Left lung (tissue), 10 donors: Measurements from ENCODE around the gene WDR88. TPM values are rescaled to one million over a fixed set of nuclear protein-coding genes. Genes with fewer than 3 reads are reported as not detected.

Source experiments
- ATAC-seq: fragments of 200-7000 bp; cut with Tn5 transposase; one replicate; pipeline ENCODE4 v1.9.1; 2020; ENCODE audit warnings: moderate library complexity
- DNase-seq, 4 donors: peaks; one replicate each; pipeline ENCODE4 v3.0.0-alpha.2; 2013 to 2020
- H3K27ac ChIP-seq, 2 donors: fragments of 200-600 bp; sonication (generic) in 1 of 2; one replicate each; pipeline versions ENCODE4 v1.5.0 to v1.8.0; 2020 to 2021
- H3K27me3 ChIP-seq, 2 donors: fragments of 200-600 bp; sonication (generic) in 1 of 2; one replicate each; pipeline versions ENCODE4 v1.5.0 to v1.8.0; 2020 to 2021
- H3K36me3 ChIP-seq, 2 donors: fragments of 200-600 bp; sonication (generic) in 1 of 2; one replicate each; pipeline versions ENCODE4 v1.5.0 to v1.8.0; 2020 to 2021
- H3K4me1 ChIP-seq, 2 donors: fragments of 200-600 bp; one replicate each; pipeline ENCODE4 v1.8.0; 2021
- H3K4me3 ChIP-seq, 2 donors: fragments of 200-600 bp; sonication (generic) in 1 of 2; one replicate each; pipeline versions ENCODE4 v1.5.0 to v1.8.0; 2020 to 2021; ENCODE audit warnings: mild to moderate bottlenecking in 1 of 2
- H3K9me3 ChIP-seq, 2 donors: fragments of 200-600 bp; sonication (generic) in 1 of 2; one replicate each; pipeline versions ENCODE4 v1.5.0 to v1.8.0; 2020 to 2021
- intact Hi-C, 2 donors: fragments of 100-400 bp; cut with DNase I; formaldehyde crosslinking; loops; one replicate each; pipeline versions ENCODE4 v1.11.2 to v1.14.2; 2022
- polyA plus RNA-seq, 6 donors: library from polyadenylated mRNA; unstranded; fragments of 120-200 nt; gene quantifications; one replicate each; pipeline ENCODE4 v1.2.1, GENCODE V29; 2013; ENCODE audit not compliant: insufficient read length in 6 of 6
- total RNA-seq, 2 donors: library from RNA; stranded (reverse); fragmentation: NEBNext Ultra II Directional; extraction: Animal tissue kit (Norgen Biotek cat#: 25700); gene quantifications; one replicate each; pipeline ENCODE4 v1.2.1, GENCODE V29; 2021
- TF ChIP-seq, protein P1 (sequence below), 2 donors: fragments of 200-600 bp; sonication (generic) in 1 of 2; IDR thresholded peaks; one replicate each; pipeline versions ENCODE4 v1.5.0 to v1.8.0; 2021; ENCODE audit warnings: antibody characterized with exemption in 2 of 2
- donor health status: DM: no; HTN: yes; CAD: no.
- donor health status: DM: no; HTN: no; CAD: no.

Gene WDR88
- total and polyA plus RNA-seq, 8 donors, result 1.2 to 1.9 (median 1.5) TPM; not detected in 2

DNA sequence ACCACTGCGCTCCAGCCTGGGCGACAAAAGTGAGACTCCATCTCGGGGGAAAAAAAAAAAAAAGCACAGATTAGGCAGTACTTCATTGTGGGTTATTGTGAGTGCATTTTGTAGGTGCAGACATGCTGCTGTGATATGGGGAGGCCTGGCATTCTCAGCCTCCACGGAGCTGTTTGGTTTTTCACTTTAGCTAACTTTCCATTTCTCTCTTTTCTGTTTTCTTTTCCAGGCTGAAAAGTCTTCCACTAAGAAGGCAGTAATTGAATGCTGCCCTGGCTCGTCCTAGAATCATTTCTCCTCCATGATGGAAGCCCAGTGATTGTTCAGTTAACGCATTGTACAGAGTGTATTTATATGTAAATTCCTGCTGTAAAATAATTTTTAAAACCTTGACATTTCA, 2.0 kb upstream of the WDR88 start:
- Histone ChIP-seq H3K4me3 (no peak overlapping the region), H3K36me3 (peaks cover 0 to 71% of the 10 kb centered on the region in 2 donors), H3K9me3 (no peaks in the 10 kb centered on the region), H3K27ac (no peak overlapping the region), H3K4me1 (peaks cover 0 to 4% of the 10 kb centered on the region in 2 donors), H3K27me3 (peaks cover 5 to 16% of the 10 kb centered on the region in 2 donors)
- intact Hi-C loops, result loop anchor here in 1 of 2 donors (10.0 kb wide), 1 partner anchor 635 kb away; no protein-coding TSS in a partner anchor
- TF ChIP-seq, protein P1, sequence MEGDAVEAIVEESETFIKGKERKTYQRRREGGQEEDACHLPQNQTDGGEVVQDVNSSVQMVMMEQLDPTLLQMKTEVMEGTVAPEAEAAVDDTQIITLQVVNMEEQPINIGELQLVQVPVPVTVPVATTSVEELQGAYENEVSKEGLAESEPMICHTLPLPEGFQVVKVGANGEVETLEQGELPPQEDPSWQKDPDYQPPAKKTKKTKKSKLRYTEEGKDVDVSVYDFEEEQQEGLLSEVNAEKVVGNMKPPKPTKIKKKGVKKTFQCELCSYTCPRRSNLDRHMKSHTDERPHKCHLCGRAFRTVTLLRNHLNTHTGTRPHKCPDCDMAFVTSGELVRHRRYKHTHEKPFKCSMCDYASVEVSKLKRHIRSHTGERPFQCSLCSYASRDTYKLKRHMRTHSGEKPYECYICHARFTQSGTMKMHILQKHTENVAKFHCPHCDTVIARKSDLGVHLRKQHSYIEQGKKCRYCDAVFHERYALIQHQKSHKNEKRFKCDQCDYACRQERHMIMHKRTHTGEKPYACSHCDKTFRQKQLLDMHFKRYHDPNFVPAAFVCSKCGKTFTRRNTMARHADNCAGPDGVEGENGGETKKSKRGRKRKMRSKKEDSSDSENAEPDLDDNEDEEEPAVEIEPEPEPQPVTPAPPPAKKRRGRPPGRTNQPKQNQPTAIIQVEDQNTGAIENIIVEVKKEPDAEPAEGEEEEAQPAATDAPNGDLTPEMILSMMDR (IDR thresholded peaks at IDR 0.05), result no peak
- DNase-seq (no peak), ATAC-seq (no peak)

DNA sequence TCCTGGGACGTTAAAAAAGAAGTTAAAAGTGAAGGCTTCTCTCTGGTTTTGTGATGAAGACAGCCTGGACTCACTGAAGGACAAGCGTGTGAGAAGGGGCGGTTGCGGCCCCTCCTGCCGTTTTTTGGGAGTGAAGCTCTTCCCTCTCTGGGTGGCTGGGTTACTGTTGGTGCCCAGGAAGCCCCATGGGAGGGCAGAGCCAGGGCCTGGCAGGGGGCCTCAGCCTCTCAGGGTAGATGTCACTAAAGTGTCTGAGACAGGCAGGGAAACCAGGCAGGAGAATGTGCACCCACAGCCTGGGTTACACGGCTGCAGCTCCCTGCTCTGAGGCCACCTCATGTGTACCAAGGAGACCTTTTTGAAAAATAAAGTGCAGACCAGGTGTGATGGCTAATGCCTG, 1.5 kb upstream of the WDR88 start:
- TF ChIP-seq, protein P1 (IDR thresholded peaks at IDR 0.05), result no peak
- DNase-seq, result no peak
- no peak overlapping the region for H3K4me3 ChIP-seq
- intact Hi-C loops, result loop anchor here in 1 of 2 donors (10.0 kb wide), 1 partner anchor 634 kb away; no protein-coding TSS in a partner anchor
- no peak overlapping the region for H3K27ac ChIP-seq
- ATAC-seq, result no peak
- H3K27me3 ChIP-seq, result peaks cover 5 to 21% of the 10 kb centered on the region in 2 donors
- peaks cover 0 to 4% of the 10 kb centered on the region in 2 donors for H3K4me1 ChIP-seq
- peaks cover 0 to 66% of the 10 kb centered on the region in 2 donors for H3K36me3 ChIP-seq
- no peaks in the 10 kb centered on the region for H3K9me3 ChIP-seq

DNA sequence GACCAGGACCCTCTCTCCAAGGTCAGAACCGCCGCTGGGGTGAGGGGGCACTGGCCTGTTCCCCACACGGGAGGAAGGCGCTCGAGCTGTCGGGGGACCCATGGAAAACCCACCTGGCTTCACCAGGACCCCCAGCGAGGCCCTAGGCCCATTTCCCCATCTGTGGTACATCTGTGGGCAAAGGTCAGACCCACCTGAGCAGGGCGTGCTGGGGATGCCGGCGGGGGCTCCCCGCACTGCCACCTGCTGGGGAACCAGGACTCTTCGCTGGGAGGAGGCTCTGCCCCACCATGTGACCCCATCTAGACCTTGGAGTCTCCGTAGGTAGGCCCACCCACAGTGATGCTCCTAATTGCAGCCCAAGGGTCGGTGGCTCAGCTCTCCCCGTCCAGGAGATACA, 511 bp downstream of the WDR88 start:
- H3K4me3 ChIP-seq, result no peak overlapping the region
- ATAC-seq, result no peak
- peaks cover 5 to 41% of the 10 kb centered on the region in 2 donors for H3K27me3 ChIP-seq

DNA sequence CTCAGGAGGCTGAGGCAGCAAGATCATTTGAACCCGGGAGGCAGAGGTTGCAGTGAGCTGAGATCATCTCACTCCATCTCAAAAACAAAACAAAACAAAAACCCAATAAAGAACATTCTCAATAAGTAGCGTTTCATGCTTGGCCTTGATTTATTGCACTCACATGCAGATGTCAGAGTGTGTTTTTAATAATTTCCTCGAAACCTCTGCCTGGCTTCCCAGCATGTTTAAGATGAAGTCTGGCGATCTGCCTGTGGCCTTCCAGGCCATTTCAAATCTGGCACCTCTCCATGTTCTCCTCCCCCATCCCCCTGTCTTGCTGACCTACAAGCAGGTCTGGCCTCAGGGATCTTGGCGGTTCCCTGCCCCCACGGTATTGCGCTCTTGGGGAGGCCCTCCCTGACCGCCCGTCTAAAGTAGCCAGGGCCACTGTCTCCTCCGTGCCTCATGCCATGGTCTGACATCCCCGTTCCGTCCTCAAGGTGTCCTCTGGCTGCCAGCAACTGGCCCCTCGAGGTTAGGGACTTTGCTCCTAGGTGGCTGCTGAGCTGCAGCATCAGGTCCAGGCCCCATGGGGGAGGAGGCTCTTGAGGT, 1.6 kb downstream of the WDR88 start:
- no peak overlapping the region for H3K27ac ChIP-seq
- H3K9me3 ChIP-seq, result no peaks in the 10 kb centered on the region
- intact Hi-C loops, result loop anchor here in 1 of 2 donors (10.0 kb wide), 1 partner anchor 631 kb away; no protein-coding TSS in a partner anchor
- TF ChIP-seq, protein P1 (IDR thresholded peaks at IDR 0.05), result no peak
- H3K36me3 ChIP-seq, result peaks cover 0 to 39% of the 10 kb centered on the region in 2 donors
- DNase-seq, result no peak
- no peaks in the 10 kb centered on the region for H3K4me1 ChIP-seq
- H3K27me3 ChIP-seq, result peaks cover 5 to 46% of the 10 kb centered on the region in 2 donors
- ATAC-seq, result no peak
- no peak overlapping the region for H3K4me3 ChIP-seq

More for the DNA sequence above, 511 bp downstream of the WDR88 start:
- Histone ChIP-seq H3K36me3 (peaks cover 0 to 50% of the 10 kb centered on the region in 2 donors), H3K4me1 (no peaks in the 10 kb centered on the region), H3K27ac (no peak overlapping the region), H3K9me3 (no peaks in the 10 kb centered on the region)
- TF ChIP-seq, protein P1 (IDR thresholded peaks at IDR 0.05), result no peak
- DNase-seq, result no peak
- intact Hi-C loops, result loop anchor here in 1 of 2 donors (10.0 kb wide), 1 partner anchor 632 kb away; no protein-coding TSS in a partner anchor

DNA sequence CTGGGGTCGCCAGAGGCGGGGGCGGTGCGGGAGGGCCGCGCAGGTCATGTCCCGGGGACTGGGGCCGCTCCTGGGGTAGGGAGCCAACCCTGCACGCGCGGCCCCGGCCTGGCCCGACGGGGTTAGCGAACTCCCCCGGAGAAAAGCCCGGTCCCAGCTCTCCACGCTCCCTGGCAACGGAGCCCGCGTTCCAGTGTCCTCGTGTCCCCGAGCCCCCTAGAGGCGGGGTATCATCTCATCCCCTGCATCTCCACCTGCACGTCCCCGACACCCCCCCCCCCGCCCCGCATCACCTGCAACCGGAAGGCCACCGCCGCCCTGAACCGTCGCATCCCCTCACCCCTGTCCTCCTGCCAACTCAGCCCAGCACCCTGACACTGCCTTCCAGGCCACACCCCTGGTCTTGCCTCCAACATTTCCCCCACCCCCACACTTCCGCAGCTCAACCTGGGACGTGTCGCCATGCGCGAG, 2.7 kb downstream of the WDR88 start:
- ATAC-seq (no peak), DNase-seq (no peak)
- intact Hi-C loops, result loop anchor here in 1 of 2 donors (10.0 kb wide), 1 partner anchor 630 kb away; no protein-coding TSS in a partner anchor
- Histone ChIP-seq H3K4me3 (no peak overlapping the region), H3K27me3 (peaks cover 5 to 46% of the 10 kb centered on the region in 2 donors), H3K9me3 (no peaks in the 10 kb centered on the region), H3K4me1 (no peaks in the 10 kb centered on the region), H3K36me3 (peaks cover 0 to 29% of the 10 kb centered on the region in 2 donors), H3K27ac (no peak overlapping the region)
- TF ChIP-seq, protein P1 (IDR thresholded peaks at IDR 0.05), result no peak
